ENCODE data around the gene ERG.

ERG gene

DNA sequence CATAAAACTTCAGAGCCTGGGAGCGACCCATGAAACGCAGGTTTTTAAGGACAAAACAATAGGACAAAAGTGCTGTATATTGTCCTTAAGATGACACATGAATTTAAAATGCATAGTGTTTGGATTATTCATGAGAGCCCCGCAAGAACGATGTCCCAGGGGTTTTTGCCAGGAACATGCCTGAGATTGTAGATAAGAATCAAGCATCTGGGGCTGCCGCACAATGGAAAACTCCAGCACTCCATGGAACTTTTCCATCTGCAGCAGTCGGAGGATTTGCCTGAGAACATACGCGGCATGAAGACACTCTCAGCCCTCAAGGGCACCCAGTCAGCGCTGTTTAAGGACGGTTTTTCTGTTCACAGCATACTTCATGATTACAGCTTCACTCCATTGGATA, 5.3 kb upstream of the ERG start:
- no peak overlapping the region for H3K4me3 ChIP-seq (ENCODE audit: low read depth, low read length)
- peak; percentile 58 for DNase-seq (ENCODE audit: low read depth)
- in situ Hi-C loops (cut with HindIII; ENCODE audit: low sequenced_read_pairs) = loop anchor here (25.0 kb wide), 1 partner anchor 659 kb away; no protein-coding TSS in a partner anchor
- TF ChIP-seq, protein P1, sequence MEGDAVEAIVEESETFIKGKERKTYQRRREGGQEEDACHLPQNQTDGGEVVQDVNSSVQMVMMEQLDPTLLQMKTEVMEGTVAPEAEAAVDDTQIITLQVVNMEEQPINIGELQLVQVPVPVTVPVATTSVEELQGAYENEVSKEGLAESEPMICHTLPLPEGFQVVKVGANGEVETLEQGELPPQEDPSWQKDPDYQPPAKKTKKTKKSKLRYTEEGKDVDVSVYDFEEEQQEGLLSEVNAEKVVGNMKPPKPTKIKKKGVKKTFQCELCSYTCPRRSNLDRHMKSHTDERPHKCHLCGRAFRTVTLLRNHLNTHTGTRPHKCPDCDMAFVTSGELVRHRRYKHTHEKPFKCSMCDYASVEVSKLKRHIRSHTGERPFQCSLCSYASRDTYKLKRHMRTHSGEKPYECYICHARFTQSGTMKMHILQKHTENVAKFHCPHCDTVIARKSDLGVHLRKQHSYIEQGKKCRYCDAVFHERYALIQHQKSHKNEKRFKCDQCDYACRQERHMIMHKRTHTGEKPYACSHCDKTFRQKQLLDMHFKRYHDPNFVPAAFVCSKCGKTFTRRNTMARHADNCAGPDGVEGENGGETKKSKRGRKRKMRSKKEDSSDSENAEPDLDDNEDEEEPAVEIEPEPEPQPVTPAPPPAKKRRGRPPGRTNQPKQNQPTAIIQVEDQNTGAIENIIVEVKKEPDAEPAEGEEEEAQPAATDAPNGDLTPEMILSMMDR (IDR thresholded peaks at IDR 0.05; ENCODE audit: low read depth, low read length, missing control alignments) = no peak

DNA sequence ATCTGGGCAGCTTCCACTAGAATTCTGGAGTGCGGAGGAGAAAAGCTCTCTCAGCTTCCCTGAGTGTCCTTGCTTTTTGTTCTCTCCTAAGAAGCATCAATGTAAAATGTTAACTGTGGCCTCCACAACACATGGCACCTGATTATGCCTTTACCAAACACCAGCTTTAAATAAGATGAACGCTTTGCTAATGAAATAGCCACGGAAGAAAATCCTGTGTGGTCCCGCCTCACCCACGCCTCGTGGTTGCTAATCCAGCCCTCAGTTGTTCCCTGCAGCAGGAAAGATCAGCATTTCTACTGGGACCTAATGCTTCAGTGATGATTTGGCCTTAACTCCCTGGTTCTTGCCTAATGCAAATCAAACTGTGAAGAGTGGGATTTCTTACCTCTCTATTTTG, 1.8 kb upstream of the ERG start:
- no peak for DNase-seq (ENCODE audit: low read depth)
- H3K4me3 ChIP-seq (ENCODE audit: low read depth, low read length) = no peak overlapping the region
- TF ChIP-seq, protein P1 (IDR thresholded peaks at IDR 0.05; ENCODE audit: low read depth, low read length, missing control alignments) = no peak
- in situ Hi-C loops (cut with HindIII; ENCODE audit: low sequenced_read_pairs) = loop anchor here (25.0 kb wide), 1 partner anchor 662 kb away; no protein-coding TSS in a partner anchor

DNA sequence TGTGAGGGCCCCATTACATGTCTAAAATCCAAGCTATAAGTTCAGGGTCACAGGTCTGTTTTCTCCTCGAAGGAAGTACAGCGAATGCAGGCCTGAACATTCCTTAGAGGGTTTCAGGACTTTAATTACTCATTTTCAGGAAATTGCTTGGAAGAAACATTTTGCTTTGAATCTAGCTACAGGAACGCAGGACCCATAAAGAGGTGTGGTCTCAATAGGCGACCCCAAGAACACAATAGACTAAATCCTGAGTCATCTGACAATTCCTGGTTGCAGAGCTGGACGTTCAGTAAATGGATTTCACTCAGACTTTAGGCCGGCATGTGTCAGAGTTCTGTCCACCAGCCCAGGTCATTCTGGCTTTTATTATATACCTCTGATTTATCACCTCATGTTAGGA, 1.0 kb upstream of the ERG start:
- TF ChIP-seq, protein P1 (IDR thresholded peaks at IDR 0.05; ENCODE audit: low read depth, low read length, missing control alignments) = no peak
- no peak overlapping the region for H3K4me3 ChIP-seq (ENCODE audit: low read depth, low read length)
- in situ Hi-C loops (cut with HindIII; ENCODE audit: low sequenced_read_pairs) = no loop called here
- no peak for DNase-seq (ENCODE audit: low read depth)

DNA sequence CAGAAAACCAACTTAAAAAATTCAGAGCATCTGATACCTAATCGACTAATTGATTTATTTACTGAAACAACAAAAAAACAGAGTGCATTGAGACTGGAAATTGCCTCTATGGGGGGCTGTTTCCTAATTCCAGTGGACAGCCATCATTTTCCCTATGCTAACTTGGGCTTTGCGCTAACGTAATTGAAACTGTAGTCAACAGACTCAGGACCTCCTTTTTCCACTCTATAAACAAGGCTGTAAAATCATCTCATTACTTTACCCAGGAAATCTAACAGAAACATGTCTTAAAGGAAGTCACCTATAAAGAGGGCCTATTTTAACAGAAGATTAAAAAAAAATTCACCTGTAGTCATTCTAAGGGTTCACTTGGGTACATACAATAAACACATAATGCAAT, 2.1 kb downstream of the ERG start:
- in situ Hi-C loops (cut with HindIII; ENCODE audit: low sequenced_read_pairs) = no loop called here
- DNase-seq (ENCODE audit: low read depth) = no peak
- H3K4me3 ChIP-seq (ENCODE audit: low read depth, low read length) = no peak overlapping the region
- TF ChIP-seq, protein P1 (IDR thresholded peaks at IDR 0.05; ENCODE audit: low read depth, low read length, missing control alignments) = no peak

DNA sequence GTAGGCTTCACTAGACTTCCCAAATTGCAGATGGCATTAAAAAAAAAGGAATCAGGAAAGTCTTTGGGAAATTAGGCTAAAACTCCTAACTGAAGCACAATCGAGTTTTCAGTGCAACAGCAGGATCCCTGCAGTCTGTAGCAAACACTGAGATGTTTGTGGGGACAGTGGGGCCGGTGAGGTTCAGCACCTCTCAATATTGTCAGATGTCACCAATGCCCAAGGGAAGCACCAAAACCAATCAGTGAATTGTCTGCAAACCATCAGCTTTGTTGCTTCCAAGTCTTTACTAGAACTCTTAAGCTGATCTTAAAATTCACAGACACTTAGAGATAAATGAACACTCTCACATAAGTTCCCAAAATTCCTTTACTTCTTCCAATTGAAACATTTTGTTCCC, 2.6 kb downstream of the ERG start:
- TF ChIP-seq, protein P1 (IDR thresholded peaks at IDR 0.05; ENCODE audit: low read depth, low read length, missing control alignments) = no peak
- no peak for DNase-seq (ENCODE audit: low read depth)
- no peak overlapping the region for H3K4me3 ChIP-seq (ENCODE audit: low read depth, low read length)
- in situ Hi-C loops (cut with HindIII; ENCODE audit: low sequenced_read_pairs) = no loop called here

DNA sequence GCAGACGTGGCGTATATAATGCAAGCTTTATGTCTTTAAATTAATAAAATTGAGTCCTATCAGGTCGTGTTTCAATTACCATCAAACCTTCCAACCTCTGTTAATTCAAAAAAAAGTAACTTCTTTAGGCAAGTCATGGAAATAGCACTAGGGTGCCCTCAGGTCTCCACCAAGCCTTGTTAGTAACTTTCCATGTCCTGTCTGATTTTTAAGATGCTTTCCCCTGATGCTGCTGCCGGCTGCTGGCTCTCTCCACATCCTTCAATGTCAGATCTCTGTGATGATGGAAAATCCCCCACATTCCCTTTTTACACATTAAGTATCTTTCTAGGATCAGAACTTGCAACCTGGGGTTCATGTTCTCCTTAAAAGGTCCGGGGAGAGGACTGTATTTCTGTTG, 3.0 kb downstream of the ERG start:
- TF ChIP-seq, protein P1 (IDR thresholded peaks at IDR 0.05; ENCODE audit: low read depth, low read length, missing control alignments) = no peak
- DNase-seq (ENCODE audit: low read depth) = no peak
- in situ Hi-C loops (cut with HindIII; ENCODE audit: low sequenced_read_pairs) = no loop called here
- H3K4me3 ChIP-seq (ENCODE audit: low read depth, low read length) = no peak overlapping the region

DNA sequence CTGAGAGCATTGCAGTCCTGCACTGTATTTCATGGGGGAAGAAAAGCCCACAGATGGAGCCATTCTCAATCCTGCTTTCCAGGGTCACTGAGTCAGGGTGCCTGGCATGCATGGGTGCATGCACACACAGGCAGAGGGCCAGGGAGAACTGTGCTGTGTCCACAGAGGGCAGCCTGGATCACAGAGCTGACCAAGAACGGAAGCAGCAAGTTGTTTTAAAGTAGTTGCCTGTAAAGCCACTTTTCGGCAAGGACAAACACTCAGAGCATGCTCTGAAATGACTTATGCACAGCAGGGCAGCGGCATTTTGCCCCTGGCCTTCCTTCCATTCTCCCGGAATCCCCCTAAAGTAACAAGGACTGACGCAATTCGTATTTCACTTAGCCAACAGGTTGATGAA, 3.6 kb downstream of the ERG start:
- TF ChIP-seq, protein P1 (IDR thresholded peaks at IDR 0.05; ENCODE audit: low read depth, low read length, missing control alignments) = no peak

More for the DNA sequence above, 3.6 kb downstream of the ERG start:
- H3K4me3 ChIP-seq (ENCODE audit: low read depth, low read length) = no peak overlapping the region
- in situ Hi-C loops (cut with HindIII; ENCODE audit: low sequenced_read_pairs) = no loop called here
- no peak for DNase-seq (ENCODE audit: low read depth)

Data from astrocyte of the cerebellum (primary cell).